ENCODE results near the gene C6orf118.

Gene C6orf118

DNA sequence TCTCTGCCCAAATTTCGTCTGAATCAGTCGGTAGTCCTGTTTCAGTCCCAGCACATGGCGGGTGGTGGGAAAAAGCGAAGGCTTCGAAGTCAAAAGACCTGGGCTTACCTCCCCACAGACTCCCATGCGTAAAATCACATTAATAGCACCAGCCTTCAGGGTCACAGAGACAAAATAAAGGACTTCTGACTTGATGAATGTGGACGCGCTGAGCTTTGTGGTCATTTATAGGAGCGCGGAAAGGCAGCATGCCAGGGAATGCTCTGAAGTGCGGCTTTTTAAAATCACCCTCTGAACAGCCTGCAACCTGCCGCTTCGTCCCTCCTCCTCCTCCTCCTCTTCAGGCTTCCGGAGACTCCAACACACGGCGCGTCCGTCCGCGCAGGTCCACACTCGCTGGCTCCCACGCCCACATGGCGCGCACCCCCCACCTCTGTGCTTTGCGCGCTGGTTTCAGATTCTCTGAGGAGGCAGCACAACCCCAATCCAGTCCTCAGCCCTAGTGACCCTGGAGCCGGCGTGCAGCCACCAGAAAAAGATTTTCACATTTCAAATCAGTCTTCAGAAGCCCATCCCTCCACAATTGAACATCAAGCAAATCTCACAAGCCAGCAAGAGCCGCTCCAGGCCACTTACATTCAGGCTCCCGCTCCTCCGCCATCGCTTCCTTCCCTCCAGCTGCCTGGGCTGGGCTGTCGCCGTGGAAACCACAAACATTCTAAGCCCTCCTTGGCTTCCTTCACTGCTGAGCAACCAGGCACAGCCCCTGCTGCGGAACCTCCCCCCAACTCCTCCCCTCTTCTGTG lies at the start of gene C6orf118:
TSS of gene C6orf118 (minus strand) at position 680 of the 806 bp plus-strand sequence. CDS start at position 661, 19 bp downstream.
- peak; percentile 66 for DNase-seq (ENCODE audit: low read depth)

GRCh38 chr6:165345700-165346099 lies 36.3 kb upstream of the C6orf118 start:
- no peak for DNase-seq (ENCODE audit: low read depth)

DNA sequence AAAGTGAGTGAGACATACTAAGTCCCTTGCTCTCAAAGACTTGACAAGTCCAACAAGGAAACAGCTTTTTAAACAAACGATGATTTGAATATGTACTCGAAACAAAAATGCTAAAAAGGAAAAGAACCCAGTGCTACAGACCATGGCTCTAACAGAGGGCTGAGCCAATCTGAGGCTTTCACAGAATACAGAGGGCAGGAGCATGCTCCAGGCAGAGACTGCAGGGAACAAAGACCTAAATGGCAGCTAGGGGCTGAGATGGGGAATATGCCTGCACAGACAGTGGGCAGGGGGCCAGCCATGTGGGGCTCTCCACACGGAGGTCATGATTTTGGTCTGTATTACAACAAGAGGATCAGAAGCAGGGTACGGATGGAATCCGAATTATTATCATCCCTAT lies 31.1 kb upstream of the C6orf118 start:
- no peak for DNase-seq (ENCODE audit: low read depth)

GRCh38 chr6:165325609-165326008 lies 16.2 kb upstream of the C6orf118 start:
- no peak for DNase-seq (ENCODE audit: low read depth)

- no peak for DNase-seq (ENCODE audit: low read depth)
These were observed 12.2 kb upstream of the C6orf118 start for GRCh38 chr6:165321555-165322145.

DNA sequence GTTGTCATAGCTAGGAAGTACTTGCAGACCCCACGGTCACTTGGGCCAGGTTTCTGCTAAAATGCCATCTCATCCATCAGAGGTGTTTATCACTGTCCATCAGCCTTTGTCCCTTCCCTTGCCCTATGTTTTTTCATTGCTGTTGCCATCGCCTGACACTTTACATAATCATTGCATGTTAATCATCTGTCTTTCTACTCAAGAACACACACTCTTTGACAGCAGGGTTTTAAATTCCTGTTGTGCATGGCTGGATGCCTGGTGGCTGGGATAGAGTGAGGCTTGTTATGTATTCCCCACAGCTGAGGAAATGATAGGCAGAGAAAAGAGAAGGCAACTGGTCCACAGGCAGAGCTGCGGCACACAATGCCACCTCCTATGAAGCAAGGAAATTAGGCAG lies 11.7 kb upstream of the C6orf118 start:
- DNase-seq (ENCODE audit: low read depth) = no peak

- no peak for DNase-seq (ENCODE audit: low read depth)
These were observed 8.3 kb upstream of the C6orf118 start for GRCh38 chr6:165317723-165318122.

DNA sequence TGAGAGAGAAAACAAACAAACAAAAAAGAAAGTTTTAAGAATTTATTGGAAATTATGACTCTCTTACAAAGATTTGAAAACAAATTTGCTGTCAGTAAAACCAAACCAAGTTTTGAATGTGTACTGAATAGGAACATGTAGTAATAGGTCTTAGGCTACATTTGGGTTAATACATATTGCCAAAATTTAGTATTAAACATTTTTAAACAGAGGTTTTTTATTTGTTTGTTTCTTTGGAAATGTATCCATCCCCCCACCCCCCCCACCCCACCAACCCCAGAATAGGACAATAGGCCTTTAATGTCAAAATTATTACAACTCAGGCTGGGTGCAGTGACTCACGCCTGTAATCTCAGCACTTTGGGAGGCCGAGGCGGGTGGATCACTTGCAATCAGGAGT lies 2.5 kb downstream of the C6orf118 start:
- DNase-seq (ENCODE audit: low read depth) = no peak

GRCh38 chr6:165301372-165302246 lies 7.8 kb downstream of the C6orf118 start:
- DNase-seq (ENCODE audit: low read depth) = no peak

DNA sequence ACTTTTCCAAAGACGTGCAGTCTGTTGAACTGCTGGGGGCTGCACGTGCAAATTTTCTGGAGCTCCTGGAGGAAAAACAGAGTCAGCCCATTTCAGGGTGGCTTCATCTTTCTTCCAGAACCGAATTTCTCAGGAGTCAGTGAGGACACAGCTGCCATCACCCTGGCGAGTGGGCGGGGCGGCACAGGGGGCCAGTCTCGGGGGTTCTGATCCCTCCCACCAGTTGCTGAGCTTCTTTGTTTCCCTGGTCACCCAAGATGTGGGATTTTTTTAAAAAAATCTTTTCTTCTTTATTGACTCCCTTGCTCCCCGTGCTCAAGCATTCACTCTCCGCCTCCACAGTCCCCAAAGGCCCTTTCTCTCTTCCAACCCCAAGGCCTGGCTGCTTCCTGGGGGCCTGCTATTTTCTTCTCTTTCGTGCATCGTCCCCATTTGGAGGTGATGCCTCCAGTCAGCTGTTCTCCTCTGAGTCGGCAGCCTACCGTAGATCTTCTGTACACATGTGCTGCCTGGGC lies 8.9 kb downstream of the C6orf118 start:
- no peak for DNase-seq (ENCODE audit: low read depth)

GRCh38 chr6:165298875-165299274 lies 10.5 kb downstream of the C6orf118 start:
- DNase-seq (ENCODE audit: low read depth) = no peak

DNA sequence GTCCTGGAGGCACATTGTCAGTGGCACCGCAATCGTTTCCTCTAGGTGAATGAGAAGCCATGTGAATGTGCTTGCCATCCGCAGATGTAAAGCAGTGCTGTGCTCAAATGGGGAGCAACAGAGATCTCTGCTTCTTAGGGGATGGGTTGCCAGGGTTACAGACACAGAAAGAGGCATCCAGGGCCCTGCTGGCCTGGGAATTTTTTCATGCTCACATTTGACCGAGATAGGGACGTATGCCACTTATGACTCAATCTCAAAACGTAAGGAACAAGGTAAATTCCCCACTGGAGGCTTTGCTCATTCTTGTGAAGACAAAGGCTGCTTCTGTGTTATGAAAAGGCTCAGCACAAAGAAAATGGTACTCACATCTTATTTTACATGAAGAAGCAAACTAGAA lies 11.0 kb downstream of the C6orf118 start:
- no peak for DNase-seq (ENCODE audit: low read depth)

- no peak for DNase-seq (ENCODE audit: low read depth)
These were observed 16.7 kb downstream of the C6orf118 start for GRCh38 chr6:165292657-165293056.

DNA sequence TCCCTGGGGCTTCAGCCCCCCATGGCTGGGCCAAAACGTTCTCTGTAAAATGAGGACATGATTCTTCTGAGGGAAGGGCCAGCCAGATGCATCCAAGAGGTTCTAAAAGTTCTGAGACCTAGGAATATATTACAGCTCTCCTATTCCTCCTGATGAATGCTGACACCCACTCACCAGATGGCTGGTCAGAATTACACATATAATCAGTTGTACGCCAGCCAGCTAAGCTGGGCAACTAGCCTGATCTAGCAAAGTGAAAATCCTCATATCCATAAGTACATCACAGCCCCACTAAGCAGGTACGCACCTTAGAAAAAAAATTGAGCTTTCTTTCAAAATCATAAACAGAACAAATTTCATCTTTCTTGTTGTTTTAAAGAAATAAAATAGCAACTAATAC lies 34.8 kb downstream of the C6orf118 start:
- no peak for DNase-seq (ENCODE audit: low read depth)

GRCh38 chr6:165272585-165272984 lies 36.8 kb downstream of the C6orf118 start:
- DNase-seq (ENCODE audit: low read depth) = no peak

DNA sequence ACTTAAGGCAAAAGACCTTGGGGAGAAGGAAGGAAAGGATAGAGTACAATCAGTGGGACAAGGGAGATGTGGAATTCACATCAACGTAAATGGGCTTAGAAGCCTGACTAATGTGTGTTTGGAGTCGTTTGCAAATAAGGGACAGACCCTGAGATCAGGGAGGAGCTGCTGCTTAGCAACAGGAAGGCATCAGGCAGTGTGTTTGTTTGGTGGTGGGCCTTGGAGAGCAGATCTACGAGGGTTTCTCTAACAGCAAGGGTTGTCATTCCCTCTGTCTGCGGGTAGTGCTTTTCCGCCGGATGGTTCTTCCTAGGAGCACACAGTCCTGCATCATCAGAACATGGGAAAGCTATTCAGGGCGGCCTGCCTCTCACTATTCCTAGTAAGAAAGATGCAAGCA lies 40.4 kb downstream of the C6orf118 start:
- no peak for DNase-seq (ENCODE audit: low read depth)

DNA sequence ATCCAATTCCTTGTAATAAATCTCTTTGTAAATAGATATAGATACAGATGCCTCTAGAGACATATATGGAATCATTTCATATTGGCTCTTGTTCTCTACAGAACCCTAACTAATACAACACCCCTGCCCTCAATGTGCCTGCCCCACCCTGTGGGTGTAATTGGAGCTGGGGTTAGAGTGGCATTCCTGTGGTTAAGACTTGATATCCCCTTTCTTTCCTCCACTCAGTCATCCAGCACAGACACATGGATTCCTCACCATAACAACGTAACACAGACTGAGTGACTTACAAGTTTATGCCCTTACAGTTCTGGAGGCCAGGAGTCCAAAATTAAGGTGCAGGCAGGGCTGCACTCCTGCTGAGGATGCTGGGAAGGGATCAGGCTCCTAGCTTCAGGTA lies 42.8 kb downstream of the C6orf118 start:
- no peak for DNase-seq (ENCODE audit: low read depth)

GRCh38 chr6:165266191-165266590 lies 43.2 kb downstream of the C6orf118 start:
- DNase-seq (ENCODE audit: low read depth) = no peak

GRCh38 chr6:165260462-165260861 lies 48.9 kb downstream of the C6orf118 start:
- no peak for DNase-seq (ENCODE audit: low read depth)

DNA sequence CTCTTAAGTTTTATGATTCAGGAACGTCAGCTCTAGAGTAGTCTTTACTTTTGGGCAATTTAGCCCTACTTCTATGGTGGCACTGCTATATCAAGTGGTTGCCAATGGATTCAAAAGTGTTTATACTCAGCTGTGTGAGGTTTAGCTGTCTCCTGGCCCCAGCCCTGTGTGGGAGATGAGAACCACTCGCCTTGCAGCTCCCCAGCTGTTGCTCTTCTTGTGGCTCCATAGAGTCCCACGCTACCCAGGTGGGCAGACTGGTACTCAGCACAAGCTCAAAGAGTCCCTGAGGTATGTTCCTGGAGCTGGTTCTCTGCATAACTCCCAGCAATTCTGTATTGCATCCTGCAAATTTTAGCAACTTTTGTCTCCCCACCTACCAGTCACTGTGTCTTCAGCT lies 59.6 kb downstream of the C6orf118 start:
- DNase-seq (ENCODE audit: low read depth) = no peak

GRCh38 chr6:165245701-165246100 lies 63.7 kb downstream of the C6orf118 start:
- no peak for DNase-seq (ENCODE audit: low read depth)

- DNase-seq (ENCODE audit: low read depth) = no peak
These were observed 64.1 kb downstream of the C6orf118 start for GRCh38 chr6:165245287-165245686.
